ENCODE data around the gene PAQR4.

GRCh38 chr16:3008690-3009037 lies 39.5 kb downstream of the PAQR4 start:
- TF ChIP-seq CTCF (IDR thresholded peaks at IDR 0.05 in 4 of 5, conservative IDR thresholded peaks at IDR 0.05 in 1 of 5) (no peak), POLR2A (IDR thresholded peaks at IDR 0.05) (no peak)

All from gastrocnemius medialis (tissue), 4 donors.